IMR-90 (cell line): ENCODE measurements around the gene FAM219A. TPM values are rescaled to one million over a fixed set of nuclear protein-coding genes. Genes with fewer than 3 reads are reported as not detected.

Experiments
- ATAC-seq: fragments of 200-7000 bp; cut with Tn5 transposase; 2 replicates; pipeline ENCODE4 v1.9.1; 2020; ENCODE audit warnings: low read depth, mild to moderate bottlenecking, moderate library complexity
- Bru-seq: library from RNA; stranded (reverse); fragments of 400-500 nt; gene quantifications from one replicate; lab custom pipeline; 2021; lab: Mats Ljungman, UMichigan
- BruChase-seq, 2 experiments: library from RNA; stranded (reverse); fragments of 400-500 nt; gene quantifications; one replicate each; lab custom pipeline; 2021; lab: Mats Ljungman, UMichigan
- BruUV-seq: library from RNA; stranded (reverse); fragments of 400-500 nt; replicated peaks from 2 replicates; lab custom pipeline; 2021; lab: Mats Ljungman, UMichigan
- CTCF ChIA-PET: fragments of 300-600 bp; formaldehyde crosslinking; extraction: SDS; loops from one replicate; lab custom pipeline; 2021; ENCODE audit warnings: antibody characterized with exemption; lab: Yijun Ruan, JAX
- POLR2A ChIA-PET: fragments of 300-600 bp; sonication (Branson Sonifier 250); formaldehyde crosslinking; loops from one replicate; lab custom pipeline; 2022; ENCODE audit warnings: antibody characterized with exemption; ENCODE audit not compliant: unreplicated experiment; lab: Charles Lee
- DNase-seq: peaks from one replicate; pipeline ENCODE4 v3.0.0; 2013
- H2AFZ ChIP-seq: replicated peaks from 2 replicates; pipeline ENCODE3; 2013; ENCODE audit warnings: low read length, mild to moderate bottlenecking; ENCODE audit not compliant: poor library complexity
- H2AK5ac ChIP-seq: 2 replicates; pipeline ENCODE4 v1.6.1; 2013; ENCODE audit warnings: low read depth, low read length, inconsistent platforms
- H2AK9ac ChIP-seq: replicated peaks from 2 replicates; pipeline ENCODE3; 2013; ENCODE audit warnings: mild to moderate bottlenecking, low read depth, low read length, moderate library complexity; ENCODE audit not compliant: poor library complexity
- H2BK120ac ChIP-seq: 2 replicates; pipeline ENCODE4 v1.6.1; 2013; ENCODE audit warnings: low read depth, low read length, inconsistent platforms
- H2BK15ac ChIP-seq: 3 replicates; pipeline ENCODE4 v1.6.1; 2013; ENCODE audit warnings: low read depth, low read length, inconsistent platforms
- H2BK20ac ChIP-seq: 2 replicates; pipeline ENCODE4 v1.6.1; 2013; ENCODE audit warnings: low read depth, mild to moderate bottlenecking, inconsistent platforms, low read length, moderate library complexity
- H2BK5ac ChIP-seq: 2 replicates; pipeline ENCODE4 v1.6.1; 2013; ENCODE audit warnings: mild to moderate bottlenecking, low read depth, low read length, inconsistent platforms; ENCODE audit not compliant: poor library complexity, severe bottlenecking
- H3K14ac ChIP-seq: replicated peaks from 2 replicates; pipeline ENCODE4 v1.6.1; 2013; ENCODE audit warnings: low read depth, low read length, inconsistent platforms
- H3K18ac ChIP-seq: 2 replicates; pipeline ENCODE4 v1.6.1; 2013; ENCODE audit warnings: low read depth, low read length, control low read depth
- H3K23ac ChIP-seq: 2 replicates; pipeline ENCODE4 v1.6.1; 2013; ENCODE audit warnings: low read depth, low read length, inconsistent platforms
- H3K27ac ChIP-seq: 2 replicates; pipeline ENCODE4 v1.5.1; 2013; ENCODE audit warnings: mild to moderate bottlenecking, control low read depth, low read length; ENCODE audit not compliant: insufficient read depth
- H3K27me3 ChIP-seq: 2 replicates; pipeline ENCODE4 v1.6.1; 2013; ENCODE audit warnings: low read length; ENCODE audit not compliant: control insufficient read depth, insufficient read depth
- H3K36me3 ChIP-seq: 2 replicates; pipeline ENCODE4 v1.6.1; 2013; ENCODE audit warnings: low read length, mixed read lengths; ENCODE audit not compliant: control insufficient read depth, insufficient read depth
- H3K4ac ChIP-seq: 2 replicates; pipeline ENCODE4 v1.6.1; 2013; ENCODE audit warnings: low read depth, low read length, inconsistent platforms
- H3K4me1 ChIP-seq: 2 replicates; pipeline ENCODE4 v1.6.1; 2013; ENCODE audit warnings: low read length, mixed read lengths; ENCODE audit not compliant: control insufficient read depth, insufficient read depth
- H3K4me2 ChIP-seq: 2 replicates; pipeline ENCODE4 v1.6.1; 2013; ENCODE audit warnings: low read depth, mild to moderate bottlenecking, control low read depth, low read length, moderate library complexity
- H3K4me3 ChIP-seq: 2 replicates; pipeline ENCODE4 v1.5.1; 2013; ENCODE audit warnings: low read depth, mild to moderate bottlenecking, control low read depth, low read length, moderate library complexity; ENCODE audit not compliant: insufficient read depth
- H3K56ac ChIP-seq: 2 replicates; pipeline ENCODE4 v1.6.1; 2013; ENCODE audit warnings: low read length, inconsistent platforms; ENCODE audit not compliant: insufficient read depth; ENCODE audit errors: extremely low read depth
- H3K79me1 ChIP-seq, 2 experiments: 2 replicates each; pipeline ENCODE4 v1.6.1; 2013; ENCODE audit warnings: low read length in 2 of 2, inconsistent platforms in 1 of 2, low read depth in 1 of 2
- H3K9ac ChIP-seq: 2 replicates; pipeline ENCODE4 v1.6.1; 2013; ENCODE audit warnings: low read depth, low read length, control low read depth
- H3K9me1 ChIP-seq: 2 replicates; pipeline ENCODE4 v1.6.1; 2013; ENCODE audit warnings: low read length, inconsistent platforms; ENCODE audit not compliant: insufficient read depth
- H3K9me3 ChIP-seq: 2 replicates; pipeline ENCODE4 v1.6.1; 2013; ENCODE audit warnings: low read length; ENCODE audit not compliant: control insufficient read depth, insufficient read depth
- H4K20me1 ChIP-seq: 2 replicates; pipeline ENCODE4 v1.6.1; 2013; ENCODE audit warnings: low read length, inconsistent platforms; ENCODE audit not compliant: insufficient read depth
- H4K5ac ChIP-seq: 2 replicates; pipeline ENCODE4 v1.6.1; 2013; ENCODE audit warnings: mild to moderate bottlenecking, low read depth, low read length, control low read depth
- H4K8ac ChIP-seq, 2 experiments: 2 replicates each; pipeline ENCODE4 v1.6.1; 2013; ENCODE audit warnings: low read depth in 2 of 2, low read length in 2 of 2, control low read depth in 1 of 2, inconsistent platforms in 1 of 2
- H4K91ac ChIP-seq: 2 replicates; pipeline ENCODE4 v1.6.1; 2013; ENCODE audit warnings: low read depth, low read length, inconsistent platforms; ENCODE audit not compliant: insufficient read depth
- CHD1 ChIP-seq: IDR thresholded peaks from 2 replicates; pipeline ENCODE4 v1.6.1; 2012; ENCODE audit warnings: low read depth, low read length, improper control_type of control experiment
- FOS ChIP-seq: fragments of 150-350 bp; IDR thresholded peaks from 2 replicates; pipeline ENCODE4 v1.6.1; 2016; ENCODE audit warnings: low read depth, low read length
- MAZ ChIP-seq: IDR thresholded peaks from 2 replicates; pipeline ENCODE4 v1.6.1; 2012; ENCODE audit warnings: low read depth, mild to moderate bottlenecking, low read length, improper control_type of control experiment, moderate library complexity, borderline replicate concordance
- MXI1 ChIP-seq: IDR thresholded peaks from 2 replicates; pipeline ENCODE4 v1.6.1; 2012; ENCODE audit warnings: low read depth, mild to moderate bottlenecking, low read length, moderate library complexity, borderline replicate concordance
- NFE2L2 ChIP-seq: fragments of 150-350 bp; IDR thresholded peaks from 2 replicates; pipeline ENCODE4 v1.6.1; 2016; ENCODE audit warnings: low read depth, mild to moderate bottlenecking, low read length
- POLR2A ChIP-seq: IDR thresholded peaks from 2 replicates; pipeline ENCODE4 v1.6.1; 2012; ENCODE audit warnings: mild to moderate bottlenecking, low read depth, low read length
- RAD21 ChIP-seq: IDR thresholded peaks from 2 replicates; pipeline ENCODE4 v1.6.1; 2012; ENCODE audit warnings: low read length, improper control_type of control experiment
- RCOR1 ChIP-seq: IDR thresholded peaks from 2 replicates; pipeline ENCODE4 v1.6.1; 2012; ENCODE audit warnings: mild to moderate bottlenecking, low read length, improper control_type of control experiment; ENCODE audit not compliant: insufficient replicate concordance
- RFX5 ChIP-seq: IDR thresholded peaks from 2 replicates; pipeline ENCODE4 v1.8.0; 2012; ENCODE audit warnings: low read depth, mild to moderate bottlenecking, low read length, moderate library complexity
- SMC3 ChIP-seq: fragments of 150-350 bp; IDR thresholded peaks from 2 replicates; pipeline ENCODE4 v1.6.1; 2016; ENCODE audit warnings: low read depth, mild to moderate bottlenecking, antibody characterized with exemption, low read length, moderate library complexity
- WGBS, 2 experiments: methylation state at CpG; one replicate each; pipeline versions ENCODE4 v1.1.5 to v1.1.7; 2013; ENCODE audit warnings: missing lambda C conversion rate in 2 of 2; ENCODE audit not compliant: insufficient read length in 1 of 2; ENCODE audit errors: extremely low coverage in 2 of 2; 5-methylcytosine and 5-hydroxymethylcytosine counted together
- dilution Hi-C: fragments of 300-500 bp; cut with HindIII; formaldehyde crosslinking; loops from one replicate; pipeline ENCODE4 v1.14.3; 2018; ENCODE audit warnings: low sequenced_read_pairs; ENCODE audit not compliant: unreplicated experiment
- in situ Hi-C: fragments of 300-500 bp; cut with MboI; formaldehyde crosslinking; loops from 3 replicates; pipeline ENCODE4 v1.14.3; 2019; ENCODE audit warnings: low sequenced_read_pairs, inconsistent platforms, mixed read lengths
- intact Hi-C: fragments of 100-400 bp; cut with micrococcal nuclease; formaldehyde crosslinking; loops from 2 replicates; pipeline ENCODE4 v1.10.0; 2022
- long read RNA-seq: library from polyadenylated mRNA; unstranded; transcript quantifications from one replicate; pipeline ENCODE4 v2.0.0, GENCODE V29; 2021; ENCODE audit not compliant: unreplicated experiment
- polyA plus RNA-seq, 3 experiments: library from polyadenylated mRNA; depleted of rRNA; stranded (reverse); fragments of >200 nt; gene quantifications; 2 replicates each; pipeline ENCODE4 v1.2.3, GENCODE V29; 2012; ENCODE audit warnings: low replicate concordance in 1 of 3
- total RNA-seq: library from RNA; depleted of rRNA; stranded (reverse); fragments of >200 nt; gene quantifications from 2 replicates; pipeline ENCODE4 v1.2.3, GENCODE V29; 2012; rRNA removed
- TF ChIP-seq, protein P1 (sequence below): conservative IDR thresholded peaks from 2 replicates; pipeline ENCODE4 v1.5.1; 2012; ENCODE audit warnings: mild to moderate bottlenecking, low read depth, low read length, improper control_type of control experiment

FAM219A gene, protein sequence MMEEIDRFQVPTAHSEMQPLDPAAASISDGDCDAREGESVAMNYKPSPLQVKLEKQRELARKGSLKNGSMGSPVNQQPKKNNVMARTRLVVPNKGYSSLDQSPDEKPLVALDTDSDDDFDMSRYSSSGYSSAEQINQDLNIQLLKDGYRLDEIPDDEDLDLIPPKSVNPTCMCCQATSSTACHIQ
- total RNA-seq, result 4.8 and 5.6 TPM in 2 replicates
- 20.1 and 20.8 TPM in 2 replicates for polyA plus RNA-seq (2012; rRNA removed)
- 11.2 and 15.7 TPM in 2 replicates for polyA plus RNA-seq (2012; cell fraction: cytosol; rRNA removed)
- 56.7 and 66.7 TPM in 2 replicates for polyA plus RNA-seq (2012; cell fraction: nucleus; rRNA removed; ENCODE audit: low replicate concordance)
- Bru-seq, nascent RNA, result percentile 86 among the genes with signal in this experiment
- BruChase-seq, experiment 1, labeled RNA remaining after a 6-hour chase, result percentile 92 among the genes with signal in this experiment
- percentile 93 among the genes with signal in this experiment for BruChase-seq, experiment 2, labeled RNA remaining after a 2-hour chase
- long read RNA-seq, partial matches to known transcripts, result 0 of 21 reads
- long read RNA-seq, other reads (novel, unspliced or antisense), result 19 of 21 reads

DNA sequence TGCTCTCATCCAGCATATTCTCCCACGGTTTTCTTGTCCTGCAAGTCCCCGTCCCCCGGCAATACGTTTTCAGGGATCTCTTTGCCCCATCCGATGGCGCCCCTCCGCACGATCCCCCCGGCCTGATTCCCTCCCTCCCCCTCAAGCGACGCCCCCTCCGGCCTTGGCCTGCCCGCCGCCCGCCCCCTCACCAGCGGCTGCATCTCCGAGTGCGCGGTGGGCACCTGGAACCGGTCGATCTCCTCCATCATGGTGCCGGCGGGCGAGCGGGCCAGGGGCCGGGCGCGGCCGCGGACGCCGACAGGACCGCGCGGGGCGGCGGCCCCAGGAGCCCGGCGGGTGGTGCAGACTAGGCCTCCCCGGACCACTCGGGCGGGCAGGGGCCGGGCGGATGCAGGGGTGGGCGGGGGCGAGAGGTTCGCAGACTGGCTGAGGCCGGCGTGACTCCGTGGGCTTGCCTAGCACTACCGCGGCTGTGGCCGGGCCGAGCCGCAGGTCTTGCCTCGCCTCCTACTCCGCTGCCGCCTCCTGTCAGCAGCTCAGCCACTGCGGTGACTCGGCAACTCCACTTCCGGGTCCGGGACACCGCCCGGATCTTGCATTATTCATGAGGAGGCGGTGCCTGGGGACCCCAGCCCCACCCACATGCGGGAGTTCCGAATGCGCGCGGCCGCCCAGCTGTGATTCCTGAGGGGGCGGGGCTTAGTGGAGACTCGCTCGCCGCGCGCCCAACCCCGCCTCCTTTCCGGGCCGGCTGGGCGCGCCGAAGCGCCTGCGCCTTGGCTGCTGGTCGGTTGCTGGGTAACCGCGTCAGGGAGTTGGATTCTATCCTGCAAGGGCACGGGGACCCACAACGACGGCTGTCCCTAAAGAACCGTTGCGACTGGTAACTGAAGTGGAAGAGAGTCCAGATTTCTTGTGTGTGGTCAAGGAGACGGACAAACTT, at the start of gene FAM219A, which contains the start of gene DNAI1:
Gene FAM219A, minus strand, starts transcription at position 558 of the 946 bp plus-strand sequence. Its CDS starts 307 bp downstream, at position 251.
Gene DNAI1, plus strand, starts transcription at position 793 of the 946 bp plus-strand sequence. CDS start 201 bp downstream, outside the sequence.
- Histone ChIP-seq H2BK120ac (peak within 1 kb of the TSS; percentile 53; the same call in 1 of the 2 replicates), H3K4me2 (peak within 1 kb of the TSS; percentile 95), H2AK9ac (peak within 1 kb of the TSS; percentile 78), H3K4ac (peak within 1 kb of the TSS; percentile 81), H2AFZ (peak within 1 kb of the TSS; percentile 95), H3K9ac (peak within 1 kb of the TSS; percentile 94), H4K5ac (peak within 1 kb of the TSS; percentile 33; the same call in 1 of the 2 replicates), H4K91ac (peak within 1 kb of the TSS; percentile 71; the same call in 1 of the 2 replicates), H3K9me3 (no peaks in the 10 kb centered on the region), H3K23ac (peak within 1 kb of the TSS; percentile 88), H2BK5ac (peak within 1 kb of the TSS; percentile 79), H3K27me3 (peaks cover 8% of the 10 kb centered on the region), H3K4me3 (peak within 1 kb of the TSS; percentile 70), H3K56ac (peak within 1 kb of the TSS; percentile 37), H2AK5ac (peak within 1 kb of the TSS; percentile 72), H3K14ac (peak within 1 kb of the TSS; percentile 74), H3K79me1 (peaks cover 10 to 49% of the 10 kb centered on the region in 2 experiments; a peak in 3 of 4 replicates), H2BK15ac (peak within 1 kb of the TSS; percentile 82; the same call in 2 of the 3 replicates), H3K4me1 (peaks cover 5% of the 10 kb centered on the region), H3K18ac (peak within 1 kb of the TSS; percentile 44), H4K8ac (peak within 1 kb of the TSS; percentile 69 to 78; a peak in 2 of 4 replicates), H3K9me1 (peaks cover 16% of the 10 kb centered on the region), H3K36me3 (no peaks in the 10 kb centered on the region), H2BK20ac (no peak within 1 kb of the TSS), H3K27ac (peak within 1 kb of the TSS; percentile 84), H4K20me1 (peaks cover 36% of the 10 kb centered on the region)
- ChIA-PET CTCF (no interaction called here), POLR2A (no interaction called here)
- intact Hi-C loops, result no loop called here
- dilution Hi-C loops, result no loop called here
- peak; percentile 98 for DNase-seq
- 0% methylated on average over 45 of the region's 94 CpGs; no CpG with 5 or more reads in 1 of the 2 experiments for WGBS, 2 experiments
- in situ Hi-C loops, result no loop called here
- no TSS peak for BruUV-seq
- ATAC-seq, result peak; percentile 95
- peak; percentile 92 for TF ChIP-seq NFE2L2
- peak; percentile 92 for TF ChIP-seq MXI1
- no peak for TF ChIP-seq RAD21
- no peak for TF ChIP-seq SMC3
- no peak for TF ChIP-seq CHD1
- TF ChIP-seq, protein P1, sequence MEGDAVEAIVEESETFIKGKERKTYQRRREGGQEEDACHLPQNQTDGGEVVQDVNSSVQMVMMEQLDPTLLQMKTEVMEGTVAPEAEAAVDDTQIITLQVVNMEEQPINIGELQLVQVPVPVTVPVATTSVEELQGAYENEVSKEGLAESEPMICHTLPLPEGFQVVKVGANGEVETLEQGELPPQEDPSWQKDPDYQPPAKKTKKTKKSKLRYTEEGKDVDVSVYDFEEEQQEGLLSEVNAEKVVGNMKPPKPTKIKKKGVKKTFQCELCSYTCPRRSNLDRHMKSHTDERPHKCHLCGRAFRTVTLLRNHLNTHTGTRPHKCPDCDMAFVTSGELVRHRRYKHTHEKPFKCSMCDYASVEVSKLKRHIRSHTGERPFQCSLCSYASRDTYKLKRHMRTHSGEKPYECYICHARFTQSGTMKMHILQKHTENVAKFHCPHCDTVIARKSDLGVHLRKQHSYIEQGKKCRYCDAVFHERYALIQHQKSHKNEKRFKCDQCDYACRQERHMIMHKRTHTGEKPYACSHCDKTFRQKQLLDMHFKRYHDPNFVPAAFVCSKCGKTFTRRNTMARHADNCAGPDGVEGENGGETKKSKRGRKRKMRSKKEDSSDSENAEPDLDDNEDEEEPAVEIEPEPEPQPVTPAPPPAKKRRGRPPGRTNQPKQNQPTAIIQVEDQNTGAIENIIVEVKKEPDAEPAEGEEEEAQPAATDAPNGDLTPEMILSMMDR, result no peak
- no peak for TF ChIP-seq FOS
- TF ChIP-seq MAZ, result peak; percentile 85
- TF ChIP-seq RCOR1, result no peak
- no peak for TF ChIP-seq RFX5
- peak; percentile 92 for TF ChIP-seq POLR2A
